GM13977 (cell line): ENCODE results near the gene NTN3.

ENCODE experiments used
- DNase-seq: peaks from one replicate; pipeline ENCODE4 v3.0.0; 2012; ENCODE audit warnings: low spot score
- in situ Hi-C: fragments of 300-500 bp; cut with MboI; formaldehyde crosslinking; loops from one replicate; pipeline ENCODE4 v1.12.0; 2022; ENCODE audit warnings: low sequenced_read_pairs, low pct_unique_long_range_greater_than_20kb, mixed read lengths, inconsistent platforms; ENCODE audit not compliant: unreplicated experiment
- TF ChIP-seq, protein P1 (sequence below): IDR thresholded peaks from 2 replicates; pipeline ENCODE4 v1.5.1; 2012; ENCODE audit warnings: mild to moderate bottlenecking, control low read depth; ENCODE audit not compliant: insufficient read depth; ENCODE audit errors: extremely low read depth, missing control alignments

Gene NTN3

DNA sequence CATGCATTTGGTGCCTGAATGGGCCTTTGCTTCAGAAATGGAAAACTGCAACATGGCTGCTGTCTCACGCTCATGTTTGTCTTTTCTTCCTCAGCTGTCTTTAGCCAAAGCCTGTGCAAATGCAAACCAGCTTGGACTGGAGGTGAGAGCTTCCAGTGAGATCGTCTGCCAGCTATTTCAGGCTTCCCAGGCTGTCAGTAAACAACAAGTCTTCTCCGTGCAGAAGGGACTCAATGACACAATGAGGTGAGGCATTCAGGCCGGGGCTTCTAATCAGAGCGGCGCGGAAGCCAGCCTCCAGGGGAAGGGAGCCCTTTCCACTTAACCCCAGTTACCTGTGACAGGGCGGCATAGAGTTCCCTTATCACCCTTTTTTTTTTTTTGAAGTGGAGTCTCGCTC, 27.5 kb upstream of the NTN3 start:
- in situ Hi-C loops = loop anchor here (10.0 kb wide), 1 partner anchor 51 kb away; no protein-coding TSS in a partner anchor
- TF ChIP-seq, protein P1, sequence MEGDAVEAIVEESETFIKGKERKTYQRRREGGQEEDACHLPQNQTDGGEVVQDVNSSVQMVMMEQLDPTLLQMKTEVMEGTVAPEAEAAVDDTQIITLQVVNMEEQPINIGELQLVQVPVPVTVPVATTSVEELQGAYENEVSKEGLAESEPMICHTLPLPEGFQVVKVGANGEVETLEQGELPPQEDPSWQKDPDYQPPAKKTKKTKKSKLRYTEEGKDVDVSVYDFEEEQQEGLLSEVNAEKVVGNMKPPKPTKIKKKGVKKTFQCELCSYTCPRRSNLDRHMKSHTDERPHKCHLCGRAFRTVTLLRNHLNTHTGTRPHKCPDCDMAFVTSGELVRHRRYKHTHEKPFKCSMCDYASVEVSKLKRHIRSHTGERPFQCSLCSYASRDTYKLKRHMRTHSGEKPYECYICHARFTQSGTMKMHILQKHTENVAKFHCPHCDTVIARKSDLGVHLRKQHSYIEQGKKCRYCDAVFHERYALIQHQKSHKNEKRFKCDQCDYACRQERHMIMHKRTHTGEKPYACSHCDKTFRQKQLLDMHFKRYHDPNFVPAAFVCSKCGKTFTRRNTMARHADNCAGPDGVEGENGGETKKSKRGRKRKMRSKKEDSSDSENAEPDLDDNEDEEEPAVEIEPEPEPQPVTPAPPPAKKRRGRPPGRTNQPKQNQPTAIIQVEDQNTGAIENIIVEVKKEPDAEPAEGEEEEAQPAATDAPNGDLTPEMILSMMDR = no peak
- DNase-seq = no peak

DNA sequence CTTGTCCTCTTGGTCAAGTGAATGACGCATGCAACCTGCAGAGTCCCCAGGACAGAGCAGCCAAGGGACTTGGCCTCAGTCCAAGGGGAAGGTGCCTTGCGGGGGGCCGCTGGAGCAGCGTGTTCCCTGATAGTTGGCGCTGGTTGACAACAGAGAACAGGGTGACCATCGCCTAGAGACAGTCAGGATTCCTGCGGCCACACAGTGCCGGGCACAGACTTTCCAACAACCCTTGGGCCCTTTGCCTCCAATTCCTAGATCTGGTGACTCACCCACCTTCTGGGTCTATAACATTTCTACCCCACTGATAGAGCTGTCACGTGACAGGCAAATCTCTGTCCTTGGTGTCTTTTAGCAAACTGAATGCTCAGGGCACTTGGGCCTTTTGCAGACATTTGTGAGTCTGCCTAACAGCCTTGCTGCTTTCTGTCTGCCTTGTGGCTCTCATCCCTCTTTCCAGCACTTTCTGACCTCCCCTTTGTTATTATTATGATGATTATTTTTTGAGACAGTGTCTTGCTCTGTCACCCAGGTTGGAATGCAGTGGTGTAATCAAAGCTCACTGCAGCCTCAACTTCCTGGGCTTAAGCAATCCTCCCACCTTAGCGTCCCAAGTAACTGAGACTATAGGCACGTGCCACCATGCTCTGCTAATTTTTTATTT, 23.0 kb upstream of the NTN3 start:
- TF ChIP-seq, protein P1 = no peak
- in situ Hi-C loops = loop anchor here (10.0 kb wide), 1 partner anchor 47 kb away; no protein-coding TSS in a partner anchor
- no peak for DNase-seq

DNA sequence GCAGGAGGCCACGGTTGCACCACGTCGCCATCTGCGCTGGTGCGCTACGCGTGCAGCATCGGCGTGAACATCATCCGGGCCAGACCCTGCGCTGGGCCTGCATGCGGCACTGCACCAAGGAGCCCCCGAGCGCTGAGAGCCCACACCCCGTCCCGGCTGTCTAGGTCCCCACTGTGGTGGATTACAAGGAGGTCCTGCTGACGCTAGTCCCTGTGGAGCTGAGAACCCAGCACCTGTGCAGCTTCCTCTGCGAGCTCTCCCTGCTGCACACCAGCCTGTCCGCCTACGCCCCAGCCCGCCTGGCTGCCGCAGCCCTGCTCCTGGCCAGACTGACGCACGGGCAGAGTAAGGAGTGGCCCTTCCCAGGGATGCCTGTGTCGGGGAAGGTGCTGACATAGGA, 22.0 kb upstream of the NTN3 start:
- TF ChIP-seq, protein P1 = no peak
- no peak for DNase-seq
- in situ Hi-C loops = loop anchor here (10.0 kb wide), 1 partner anchor 46 kb away; no protein-coding TSS in a partner anchor

DNA sequence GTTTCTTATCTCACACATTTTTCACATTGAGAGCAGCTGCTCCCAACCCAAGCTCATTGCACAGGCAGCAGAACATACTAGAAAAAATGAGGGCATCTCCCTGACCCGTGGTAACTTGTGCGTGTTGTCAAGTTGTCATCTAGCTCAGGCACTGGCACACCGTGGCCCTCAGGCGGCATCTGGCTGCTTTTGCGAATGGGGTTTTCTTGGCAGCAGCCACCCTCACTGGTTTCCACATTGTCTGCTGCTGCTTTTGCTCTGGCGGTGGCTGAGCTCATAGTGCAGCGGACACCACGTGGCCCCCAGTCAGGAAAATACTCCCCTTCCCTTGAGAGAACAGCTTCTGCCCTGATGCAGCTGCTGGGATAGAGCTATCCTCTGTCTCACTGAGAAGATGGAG, 20.6 kb upstream of the NTN3 start:
- no peak for DNase-seq
- in situ Hi-C loops = no loop called here
- TF ChIP-seq, protein P1 = no peak

DNA sequence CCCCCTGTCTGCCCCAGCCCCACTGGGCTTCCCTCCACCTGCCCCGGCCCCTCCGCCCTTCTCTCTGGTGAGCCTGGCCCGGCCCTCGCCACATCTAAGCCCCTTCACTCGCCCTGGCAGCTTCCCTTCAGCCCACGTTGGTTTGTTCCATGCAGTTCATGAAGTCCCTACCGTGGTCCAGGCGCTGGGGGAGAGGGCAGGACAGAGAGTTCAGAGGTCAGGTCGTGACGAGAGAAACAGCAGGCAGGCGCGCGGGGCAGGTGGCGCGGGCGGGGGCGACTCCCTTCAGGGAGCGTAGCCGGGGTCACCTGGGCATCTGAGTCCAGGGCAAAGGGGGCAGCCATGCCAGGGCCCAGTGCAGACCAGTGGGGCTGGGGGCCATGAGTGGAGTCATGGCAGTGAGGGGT, 20.1 kb upstream of the NTN3 start:
- TF ChIP-seq, protein P1 = no peak
- in situ Hi-C loops = no loop called here
- no peak for DNase-seq

DNA sequence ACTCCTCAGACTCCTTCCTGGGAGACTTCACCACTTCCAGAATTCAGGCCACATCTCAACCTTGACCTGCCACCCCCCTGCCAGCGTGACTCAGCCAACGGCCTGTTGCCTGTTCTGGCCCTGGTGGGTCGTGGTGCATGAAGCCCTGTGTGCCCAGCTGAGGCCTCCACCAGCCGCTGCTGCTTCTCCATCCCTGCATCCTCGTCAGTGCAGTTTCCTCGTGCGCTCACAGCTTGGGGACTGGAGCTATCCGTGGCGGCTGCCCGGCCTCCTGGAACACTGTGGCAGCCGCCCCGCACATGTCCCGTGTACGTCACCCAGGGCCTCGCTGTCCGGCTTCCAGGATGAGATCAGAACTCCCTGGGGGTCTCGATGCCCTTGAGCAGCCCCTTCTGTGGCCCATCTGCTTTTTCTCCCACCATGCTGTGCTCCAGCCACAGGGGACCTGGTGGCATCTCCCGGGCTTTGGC, 19.2 kb upstream of the NTN3 start:
- in situ Hi-C loops = no loop called here
- TF ChIP-seq, protein P1 = no peak
- DNase-seq = no peak
